Natural killer cell (primary cell): Measurements from ENCODE around the gene FNBP1. TPM values are rescaled to one million over a fixed set of nuclear protein-coding genes. Genes with fewer than 3 reads are reported as not detected.
A peak's percentile ranks its signal among the peaks of the same experiment; 100 is the strongest.
"Not testable (repeated sequence)": the region's sequence is repeated elsewhere in the genome, so short reads cannot be mapped to it uniquely, and the experiment has no call there.

Experiments
- ATAC-seq, 3 donors: fragments of 150-1000 bp in 2 of 3; fragments of 200-7000 bp in 1 of 3; cut with Tn5 transposase; 1 replicate in 1 of 3; 2 replicates in 2 of 3; pipeline ENCODE4 v1.10.0; 2021; ENCODE audit warnings: mild to moderate bottlenecking in 2 of 3, moderate library complexity in 2 of 3
- DNase-seq, 2 donors: peaks; one replicate each; pipeline versions ENCODE4 v3.0.0 to v3.0.0-alpha.2; 2013 to 2021; ENCODE audit warnings: mixed read lengths in 1 of 2
- H3K27ac ChIP-seq: one replicate; pipeline ENCODE4 v1.5.1; 2013; ENCODE audit warnings: mild to moderate bottlenecking, low read length
- H3K27me3 ChIP-seq: one replicate; pipeline ENCODE4 v1.6.1; 2013; ENCODE audit warnings: low read length; ENCODE audit not compliant: control insufficient read depth, insufficient read depth
- H3K36me3 ChIP-seq: one replicate; pipeline ENCODE4 v1.6.1; 2013; ENCODE audit warnings: low read length; ENCODE audit not compliant: control insufficient read depth, insufficient read depth
- H3K4me1 ChIP-seq: one replicate; pipeline ENCODE4 v1.6.1; 2013; ENCODE audit warnings: low read length; ENCODE audit not compliant: control insufficient read depth, insufficient read depth
- H3K4me3 ChIP-seq: one replicate; pipeline ENCODE4 v1.5.1; 2013; ENCODE audit warnings: low read length
- H3K9me3 ChIP-seq: one replicate; pipeline ENCODE4 v1.6.1; 2013; ENCODE audit warnings: low read length; ENCODE audit not compliant: control insufficient read depth, insufficient read depth
- H3K27ac Mint-ChIP-seq, 2 donors: one replicate each; pipeline ENCODE4 v1.8.0; 2022; ENCODE audit warnings: mild to moderate bottlenecking in 2 of 2, mixed read lengths in 2 of 2, moderate library complexity in 1 of 2
- H3K27me3 Mint-ChIP-seq, 2 donors: one replicate each; pipeline ENCODE4 v1.8.0; 2022; ENCODE audit warnings: low read depth in 2 of 2, mixed read lengths in 2 of 2
- H3K36me3 Mint-ChIP-seq: one replicate; pipeline ENCODE4 v1.8.0; 2022; ENCODE audit warnings: mixed read lengths
- H3K4me1 Mint-ChIP-seq, 2 donors: one replicate each; pipeline ENCODE4 v1.8.0; 2022; ENCODE audit warnings: mixed read lengths in 2 of 2
- H3K4me3 Mint-ChIP-seq: one replicate; pipeline ENCODE4 v1.8.0; 2022; ENCODE audit warnings: mild to moderate bottlenecking, moderate library complexity, mixed read lengths
- H3K9me3 Mint-ChIP-seq, 2 donors: one replicate each; pipeline ENCODE4 v1.8.0; 2022; ENCODE audit warnings: mixed read lengths in 2 of 2
- WGBS: methylation state at CpG from one replicate; pipeline ENCODE4 v1.1.7; 2013; ENCODE audit warnings: missing lambda C conversion rate; ENCODE audit not compliant: insufficient coverage; 5-methylcytosine and 5-hydroxymethylcytosine counted together
- intact Hi-C: fragments of 100-400 bp; cut with micrococcal nuclease; formaldehyde crosslinking; loops from one replicate; pipeline ENCODE4 v1.14.2; 2022
- total RNA-seq, 4 donors: library from RNA; stranded (reverse); fragments of 120-200 nt in 1 of 4; gene quantifications; one replicate each; pipeline versions ENCODE4 v1.2.3 to v1.2.4, GENCODE V29; 2013 to 2022
- TF ChIP-seq, protein P1 (sequence below): fragments of 200-600 bp; IDR thresholded peaks from one replicate; pipeline ENCODE4 v1.8.0; 2022; ENCODE audit warnings: antibody characterized with exemption

The FNBP1 gene
- total RNA-seq, 3 donors from 2014 or later (not counting 1 experiment from before 2014, with no cell fraction given): 177 to 209 (median 203) TPM

- peak in 1 of 2 donors; percentile 59 for DNase-seq
- H3K36me3 ChIP-seq: no peaks in the 10 kb centered on the region
- Mint-ChIP-seq H3K4me3 (peak overlapping the region; percentile 25), H3K9me3 (no peaks in the 10 kb centered on the region), H3K36me3 (no peaks in the 10 kb centered on the region), H3K27me3 (no peaks in the 10 kb centered on the region), H3K4me1 (peaks cover 60 to 77% of the 10 kb centered on the region in 2 donors), H3K27ac (peak overlapping the region; percentile 84 to 86)
- WGBS: 70% methylated on average over 7 of the region's 7 CpGs
- peaks cover 2% of the 10 kb centered on the region for H3K9me3 ChIP-seq
- no peak overlapping the region for H3K4me3 ChIP-seq
- ATAC-seq: peak; percentile 47 to 73 (median 56)
- peaks cover 59% of the 10 kb centered on the region for H3K4me1 ChIP-seq
- peak overlapping the region; percentile 61 for H3K27ac ChIP-seq
- H3K27me3 ChIP-seq: no peaks in the 10 kb centered on the region
- TF ChIP-seq, protein P1, sequence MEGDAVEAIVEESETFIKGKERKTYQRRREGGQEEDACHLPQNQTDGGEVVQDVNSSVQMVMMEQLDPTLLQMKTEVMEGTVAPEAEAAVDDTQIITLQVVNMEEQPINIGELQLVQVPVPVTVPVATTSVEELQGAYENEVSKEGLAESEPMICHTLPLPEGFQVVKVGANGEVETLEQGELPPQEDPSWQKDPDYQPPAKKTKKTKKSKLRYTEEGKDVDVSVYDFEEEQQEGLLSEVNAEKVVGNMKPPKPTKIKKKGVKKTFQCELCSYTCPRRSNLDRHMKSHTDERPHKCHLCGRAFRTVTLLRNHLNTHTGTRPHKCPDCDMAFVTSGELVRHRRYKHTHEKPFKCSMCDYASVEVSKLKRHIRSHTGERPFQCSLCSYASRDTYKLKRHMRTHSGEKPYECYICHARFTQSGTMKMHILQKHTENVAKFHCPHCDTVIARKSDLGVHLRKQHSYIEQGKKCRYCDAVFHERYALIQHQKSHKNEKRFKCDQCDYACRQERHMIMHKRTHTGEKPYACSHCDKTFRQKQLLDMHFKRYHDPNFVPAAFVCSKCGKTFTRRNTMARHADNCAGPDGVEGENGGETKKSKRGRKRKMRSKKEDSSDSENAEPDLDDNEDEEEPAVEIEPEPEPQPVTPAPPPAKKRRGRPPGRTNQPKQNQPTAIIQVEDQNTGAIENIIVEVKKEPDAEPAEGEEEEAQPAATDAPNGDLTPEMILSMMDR: no peak
- intact Hi-C loops: loop anchor here (2.0 kb wide), 1 partner anchor 16 kb away; no protein-coding TSS in a partner anchor
Observed at GRCh38 chr9:130023144-130023787, 19.7 kb downstream of the FNBP1 start.

DNA sequence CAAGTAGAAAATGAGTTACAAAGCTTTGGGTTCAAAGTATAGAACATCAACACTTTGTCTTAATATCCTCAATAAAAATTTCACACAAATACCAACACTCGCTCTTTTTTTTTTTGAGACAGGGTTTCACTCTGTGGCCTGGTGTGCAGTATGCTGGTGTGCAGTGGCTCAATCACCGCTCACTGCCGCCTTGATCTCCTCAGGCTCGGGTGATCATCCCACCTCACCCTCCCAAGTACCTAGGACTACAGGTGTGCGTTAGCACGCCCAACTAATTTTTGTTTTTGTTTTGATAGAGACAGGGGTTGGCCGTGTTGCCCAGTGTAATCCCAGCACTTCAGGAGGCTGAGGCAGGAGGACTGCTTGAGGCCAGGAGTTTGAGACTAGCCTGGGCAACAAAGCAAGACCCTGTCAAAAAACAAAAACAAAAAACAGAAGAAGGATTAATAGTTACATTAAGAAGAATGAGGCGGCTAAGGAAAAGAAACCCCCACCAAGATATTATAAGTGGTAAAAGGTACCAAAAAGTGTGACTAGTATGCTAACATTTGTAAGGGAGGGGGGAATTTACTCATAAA, 20.3 kb downstream of the FNBP1 start:
- H3K36me3 Mint-ChIP-seq: no peaks in the 10 kb centered on the region
- H3K27me3 ChIP-seq: no peaks in the 10 kb centered on the region
- intact Hi-C loops: loop anchor here (2.0 kb wide), 1 partner anchor 16 kb away; no protein-coding TSS in a partner anchor
- peaks cover 2% of the 10 kb centered on the region for H3K9me3 ChIP-seq
- ATAC-seq (peak; percentile 47 to 59 (median 52)), DNase-seq (no peak)
- peak overlapping the region; percentile 84 to 86 for H3K27ac Mint-ChIP-seq
- WGBS: 35% methylated on average over 5 of the region's 8 CpGs
- H3K4me1 ChIP-seq: peaks cover 59% of the 10 kb centered on the region
- no peaks in the 10 kb centered on the region for H3K27me3 Mint-ChIP-seq
- no peak overlapping the region for H3K4me3 ChIP-seq
- H3K4me3 Mint-ChIP-seq: peak overlapping the region; percentile 31
- no peaks in the 10 kb centered on the region for H3K9me3 Mint-ChIP-seq
- H3K36me3 ChIP-seq: no peaks in the 10 kb centered on the region
- H3K27ac ChIP-seq: peak overlapping the region; percentile 56
- TF ChIP-seq, protein P1: no peak
- peaks cover 57 to 71% of the 10 kb centered on the region in 2 donors for H3K4me1 Mint-ChIP-seq

DNA sequence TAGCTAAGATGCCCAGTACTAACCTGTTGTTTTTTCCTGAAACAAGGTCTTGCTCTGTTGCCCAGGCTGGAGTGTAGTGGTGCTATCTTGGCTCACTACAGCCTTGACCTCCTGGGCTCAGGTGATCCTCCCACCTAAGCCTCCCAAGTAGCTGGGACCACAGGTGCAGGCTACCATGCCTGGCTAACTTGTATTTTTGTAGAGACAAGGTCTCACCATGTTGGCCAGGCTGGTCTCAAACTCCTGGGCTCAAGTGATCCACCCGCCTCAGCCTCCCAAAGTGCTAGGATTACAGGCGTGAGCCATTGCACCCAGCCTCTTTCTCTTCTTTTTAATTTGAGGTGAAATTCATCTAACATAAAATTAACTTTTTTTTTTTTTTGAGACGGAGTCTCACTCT, 21.1 kb downstream of the FNBP1 start:
- H3K9me3 Mint-ChIP-seq, H3K9me3 ChIP-seq, H3K36me3 Mint-ChIP-seq, H3K27me3 ChIP-seq, H3K4me3 Mint-ChIP-seq, H3K27ac ChIP-seq, H3K27me3 Mint-ChIP-seq, H3K4me3 ChIP-seq, H3K36me3 ChIP-seq, DNase-seq, ATAC-seq: not testable (repeated sequence)
- 89% methylated on average over 3 of the region's 3 CpGs for WGBS
- intact Hi-C loops: loop anchor here (2.0 kb wide), 1 partner anchor 17 kb away; no protein-coding TSS in a partner anchor
- H3K4me1 ChIP-seq: peaks cover 55% of the 10 kb centered on the region
- H3K27ac Mint-ChIP-seq: peak overlapping the region; percentile 84 to 86
- H3K4me1 Mint-ChIP-seq: peaks cover 60 to 71% of the 10 kb centered on the region in 2 donors

DNA sequence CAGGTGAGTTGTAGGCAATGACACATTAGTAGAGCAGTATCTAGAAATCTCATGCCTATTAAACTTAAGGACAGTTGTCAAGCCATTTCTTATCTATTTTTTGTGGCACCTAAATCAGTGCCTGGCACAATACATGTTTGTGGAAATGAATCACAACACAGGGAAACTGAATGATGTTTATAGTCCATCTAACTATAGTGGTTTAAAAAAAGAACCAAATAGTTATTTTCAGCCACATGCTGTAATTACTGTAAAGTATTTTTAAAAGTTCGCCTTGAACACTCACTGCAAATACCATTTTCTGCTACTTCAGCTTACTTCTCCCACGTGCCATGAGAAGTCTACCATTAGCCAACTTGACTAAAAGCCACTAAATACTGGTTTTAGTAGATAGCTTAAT, 21.9 kb downstream of the FNBP1 start:
- H3K27ac Mint-ChIP-seq: peak overlapping the region; percentile 45 to 84
- no peak for DNase-seq
- no peaks in the 10 kb centered on the region for H3K36me3 Mint-ChIP-seq
- no peak for ATAC-seq
- H3K9me3 ChIP-seq: peaks cover 4% of the 10 kb centered on the region
- H3K4me1 ChIP-seq: peaks cover 48% of the 10 kb centered on the region
- peaks cover 3% of the 10 kb centered on the region for H3K36me3 ChIP-seq
- no peak overlapping the region for H3K27ac ChIP-seq
- intact Hi-C loops: no loop called here
- H3K9me3 Mint-ChIP-seq: no peaks in the 10 kb centered on the region
- H3K4me3 Mint-ChIP-seq: no peak overlapping the region
- no peaks in the 10 kb centered on the region for H3K27me3 ChIP-seq
- TF ChIP-seq, protein P1: no peak
- no peak overlapping the region for H3K4me3 ChIP-seq
- no peaks in the 10 kb centered on the region for H3K27me3 Mint-ChIP-seq
- peaks cover 61 to 67% of the 10 kb centered on the region in 2 donors for H3K4me1 Mint-ChIP-seq
- WGBS: no CpG with 5 or more reads among the region's 2 CpGs
